GM12864 (cell line): ENCODE measurements around the gene GLIS2.
A peak's percentile ranks its signal among the peaks of the same experiment; 100 is the strongest.

ENCODE experiments used
- DNase-seq: peaks from one replicate; pipeline ENCODE4 v3.0.0-alpha.2; 2011; ENCODE audit warnings: low read depth
- H3K4me3 ChIP-seq: 2 replicates; pipeline ENCODE4 v1.5.1; 2011; ENCODE audit warnings: mild to moderate bottlenecking, low read depth, low read length, control low read depth
- CTCF ChIP-seq: IDR thresholded peaks from 2 replicates; pipeline ENCODE4 v1.5.1; 2011; ENCODE audit warnings: low read depth, mild to moderate bottlenecking, moderate library complexity, low read length, control low read depth, inconsistent platforms; ENCODE audit errors: missing control alignments

Gene GLIS2

GRCh38 chr16:4315186-4316107 is at the start of gene GLIS2:
Gene GLIS2 (plus strand): TSS chr16:4316067. CDS start chr16:4332281, 16,214 bp downstream.
- TF ChIP-seq CTCF: no peak
- no peak for DNase-seq

GRCh38 chr16:4266372-4266771 is 49.5 kb upstream of the GLIS2 start:
- no peak overlapping the region for H3K4me3 ChIP-seq
- no peak for TF ChIP-seq CTCF
- no peak for DNase-seq

More at GRCh38 chr16:4315186-4316107, at the start of gene GLIS2:
- peak within 1 kb of the TSS; percentile 38 for H3K4me3 ChIP-seq

GRCh38 chr16:4270091-4270490 is 45.8 kb upstream of the GLIS2 start:
- H3K4me3 ChIP-seq: no peak overlapping the region
- no peak for DNase-seq
- no peak for TF ChIP-seq CTCF

- TF ChIP-seq CTCF: no peak
- peak overlapping the region; percentile 82 for H3K4me3 ChIP-seq
- DNase-seq: no peak
These were observed 45.3 kb upstream of the GLIS2 start for GRCh38 chr16:4270595-4270994.

GRCh38 chr16:4271176-4272113 is 44.4 kb upstream of the GLIS2 start:
- DNase-seq: peak; percentile 75

More at GRCh38 chr16:4271176-4272113, 44.4 kb upstream of the GLIS2 start:
- TF ChIP-seq CTCF: no peak
- peak overlapping the region; percentile 82 for H3K4me3 ChIP-seq
